ENCODE measurements around the gene APBB1IP. TPM values are rescaled to one million over a fixed set of nuclear protein-coding genes. Genes with fewer than 3 reads are reported as not detected.

Gene APBB1IP
- total RNA-seq, 4 donors from 2014 or later: 2.6 to 6.2 (median 5.1) TPM

GRCh38 chr10:26436848-26437247 is 1.3 kb upstream of the APBB1IP start:
- Histone ChIP-seq H3K4me3 (no peak overlapping the region), H3K36me3 (no peaks in the 10 kb centered on the region), H3K4me1 (peaks cover 0 to 5% (median 2%) of the 10 kb centered on the region in 4 donors), H3K27me3 (peaks cover 0 to 30% (median 3%) of the 10 kb centered on the region in 4 donors), H3K27ac (replicated peaks in 1 of 4) (no peak overlapping the region), H3K9me3 (no peaks in the 10 kb centered on the region)
- no peak for TF ChIP-seq EP300 (IDR thresholded peaks at IDR 0.05)
- TF ChIP-seq CTCF (IDR thresholded peaks at IDR 0.05): no peak
- no peak for TF ChIP-seq POLR2A (IDR thresholded peaks at IDR 0.05; ENCODE audit: low read depth)
- no peak for TF ChIP-seq POLR2AphosphoS5 (IDR thresholded peaks at IDR 0.05)
- peak; percentile 42 for DNase-seq (ENCODE audit: extremely low spot score)
- WGBS: 66% methylated on average over 2 of the region's 2 CpGs
- intact Hi-C loops (cut with DNase I): no loop called here

- Histone ChIP-seq H3K27ac (replicated peaks in 1 of 4) (peak overlapping the region; percentile 48 to 83 (median 70)), H3K4me1 (peaks cover 0 to 5% (median 2%) of the 10 kb centered on the region in 4 donors), H3K9me3 (no peaks in the 10 kb centered on the region), H3K27me3 (peaks cover 0 to 30% (median 3%) of the 10 kb centered on the region in 4 donors), H3K4me3 (peak overlapping the region; percentile 49 to 61 (median 52)), H3K36me3 (no peaks in the 10 kb centered on the region)
- WGBS: 6% methylated on average over 21 of the region's 59 CpGs
- TF ChIP-seq CTCF (IDR thresholded peaks at IDR 0.05): no peak
- TF ChIP-seq EP300 (IDR thresholded peaks at IDR 0.05): no peak
- TF ChIP-seq POLR2AphosphoS5 (IDR thresholded peaks at IDR 0.05): no peak
- no peak for TF ChIP-seq POLR2A (IDR thresholded peaks at IDR 0.05; ENCODE audit: low read depth)
- peak; percentile 92 for DNase-seq (ENCODE audit: extremely low spot score)
- intact Hi-C loops (cut with DNase I): no loop called here
These were observed 597 bp downstream of the APBB1IP start for GRCh38 chr10:26438534-26439341.

- Histone ChIP-seq H3K27ac (replicated peaks in 1 of 4) (peak overlapping the region in 3 of 4 donors; percentile 12 to 76 (median 65)), H3K36me3 (no peaks in the 10 kb centered on the region), H3K4me1 (peaks cover 0 to 5% (median 2%) of the 10 kb centered on the region in 4 donors), H3K9me3 (no peaks in the 10 kb centered on the region), H3K27me3 (peaks cover 0 to 30% (median 3%) of the 10 kb centered on the region in 4 donors), H3K4me3 (peak overlapping the region; percentile 49 to 61 (median 52))
- intact Hi-C loops (cut with DNase I): no loop called here
- TF ChIP-seq POLR2AphosphoS5 (IDR thresholded peaks at IDR 0.05) (no peak), EP300 (IDR thresholded peaks at IDR 0.05) (no peak)
- 67% methylated on average over 14 of the region's 14 CpGs for WGBS
- peak; percentile 26 for DNase-seq (ENCODE audit: extremely low spot score)
These were observed 1.4 kb downstream of the APBB1IP start for GRCh38 chr10:26439406-26440087.

- Histone ChIP-seq H3K4me1 (peaks cover 0 to 5% (median 2%) of the 10 kb centered on the region in 4 donors), H3K9me3 (no peaks in the 10 kb centered on the region), H3K27me3 (peaks cover 0 to 30% (median 3%) of the 10 kb centered on the region in 4 donors), H3K36me3 (no peaks in the 10 kb centered on the region), H3K4me3 (peak overlapping the region in 3 of 4 donors; percentile 49 to 61 (median 54)), H3K27ac (replicated peaks in 1 of 4) (no peak overlapping the region)
- TF ChIP-seq EP300 (IDR thresholded peaks at IDR 0.05) (no peak), POLR2A (IDR thresholded peaks at IDR 0.05; ENCODE audit: low read depth) (no peak), POLR2AphosphoS5 (IDR thresholded peaks at IDR 0.05) (no peak), CTCF (IDR thresholded peaks at IDR 0.05) (no peak)
- intact Hi-C loops (cut with DNase I): no loop called here
- WGBS: 35% methylated on average over 1 of the region's 1 CpG
- no peak for DNase-seq (ENCODE audit: extremely low spot score)
These were observed 1.9 kb downstream of the APBB1IP start for GRCh38 chr10:26440088-26440470.

Data from esophagus muscularis mucosa (tissue), 4 donors.